Fibroblast of lung (primary cell): ENCODE results near the gene NSUN2.

Experiments
- CTCF ChIP-seq, 2 donors: IDR thresholded peaks in 1 of 2; conservative IDR thresholded peaks in 1 of 2; 1 replicate in 1 of 2; 2 replicates in 1 of 2; pipeline ENCODE4 v1.5.1; 2011 to 2012; ENCODE audit warnings: low read length in 2 of 2, control low read depth in 1 of 2, inconsistent platforms in 1 of 2, low read depth in 1 of 2, mild to moderate bottlenecking in 1 of 2
- EZH2 ChIP-seq: IDR thresholded peaks from 2 replicates; pipeline ENCODE4 v1.5.1; 2012; ENCODE audit warnings: low read length, control low read depth, mild to moderate bottlenecking; ENCODE audit errors: missing control alignments

GRCh38 chr5:6574111-6574510 is 58.7 kb downstream of the NSUN2 start:
- no peak for TF ChIP-seq CTCF (conservative IDR thresholded peaks at IDR 0.05 in 1 of 2, IDR thresholded peaks at IDR 0.05 in 1 of 2; ENCODE audit: low read depth in 1 of 2, low read length in 2 of 2)
- TF ChIP-seq EZH2 = no peak
